H9 (cell line): ENCODE results near the gene TPRN. TPM values are rescaled to one million over a fixed set of nuclear protein-coding genes. Genes with fewer than 3 reads are reported as not detected.

Source experiments
- DNase-seq: peaks from one replicate; pipeline ENCODE4 v3.0.0-alpha.2; 2017
- H2AFZ ChIP-seq: one replicate; pipeline ENCODE4 v1.6.1; 2013; ENCODE audit warnings: mild to moderate bottlenecking, low read length, control low read depth, moderate library complexity
- H2AK5ac ChIP-seq: 2 replicates; pipeline ENCODE4 v1.6.1; 2013; ENCODE audit warnings: low read length, control low read depth, mixed read lengths; ENCODE audit not compliant: insufficient read length
- H2BK120ac ChIP-seq: one replicate; pipeline ENCODE4 v1.6.1; 2013; ENCODE audit warnings: low read depth, mild to moderate bottlenecking, low read length, control low read depth, inconsistent platforms; ENCODE audit not compliant: poor library complexity, severe bottlenecking
- H2BK12ac ChIP-seq: 2 replicates; pipeline ENCODE4 v1.6.1; 2013; ENCODE audit warnings: low read length, control low read depth, mixed read lengths, low read depth; ENCODE audit not compliant: insufficient read length
- H2BK15ac ChIP-seq: 2 replicates; pipeline ENCODE4 v1.6.1; 2013; ENCODE audit warnings: low read depth, low read length, control low read depth
- H2BK20ac ChIP-seq: one replicate; pipeline ENCODE4 v1.6.1; 2013; ENCODE audit warnings: low read depth, mild to moderate bottlenecking, low read length, control low read depth, inconsistent platforms; ENCODE audit not compliant: poor library complexity, severe bottlenecking
- H2BK5ac ChIP-seq: 2 replicates; pipeline ENCODE4 v1.6.1; 2013; ENCODE audit warnings: low read length, control low read depth, mixed read lengths; ENCODE audit not compliant: insufficient read length
- H3K14ac ChIP-seq: 2 replicates; pipeline ENCODE4 v1.6.1; 2013; ENCODE audit warnings: low read length, control low read depth; ENCODE audit not compliant: insufficient read depth
- H3K18ac ChIP-seq: 2 replicates; pipeline ENCODE4 v1.6.1; 2013; ENCODE audit warnings: low read depth, mild to moderate bottlenecking, mixed read lengths, low read length, control low read depth; ENCODE audit not compliant: insufficient read length
- H3K23ac ChIP-seq: 2 replicates; pipeline ENCODE4 v1.6.1; 2013; ENCODE audit warnings: low read length, control low read depth, mixed read lengths, low read depth; ENCODE audit not compliant: insufficient read length
- H3K23me2 ChIP-seq: 2 replicates; pipeline ENCODE4 v1.6.1; 2013; ENCODE audit warnings: low read depth, mild to moderate bottlenecking, mixed read lengths, low read length, control low read depth; ENCODE audit not compliant: insufficient read length, poor library complexity, severe bottlenecking
- H3K27ac ChIP-seq: 2 replicates; pipeline ENCODE4 v1.5.1; 2013; ENCODE audit warnings: low read length, control low read depth, mixed read lengths, low read depth; ENCODE audit not compliant: insufficient read length
- H3K27me3 ChIP-seq: 2 replicates; pipeline ENCODE4 v1.6.1; 2013; ENCODE audit warnings: low read length, control low read depth, inconsistent platforms; ENCODE audit not compliant: insufficient read depth
- H3K4ac ChIP-seq: 2 replicates; pipeline ENCODE4 v1.6.1; 2013; ENCODE audit warnings: low read depth, mild to moderate bottlenecking, control low read depth, inconsistent platforms, low read length, moderate library complexity
- H3K4me1 ChIP-seq: 2 replicates; pipeline ENCODE4 v1.6.1; 2013; ENCODE audit warnings: low read length, control low read depth, inconsistent platforms; ENCODE audit not compliant: insufficient read depth
- H3K4me2 ChIP-seq: 2 replicates; pipeline ENCODE4 v1.6.1; 2013; ENCODE audit warnings: low read length, control low read depth, mixed read lengths; ENCODE audit not compliant: insufficient read length, insufficient read depth
- H3K56ac ChIP-seq: 2 replicates; pipeline ENCODE4 v1.6.1; 2013; ENCODE audit warnings: low read depth, mild to moderate bottlenecking, mixed read lengths, low read length, control low read depth; ENCODE audit not compliant: insufficient read length
- H3K79me1 ChIP-seq: 2 replicates; pipeline ENCODE4 v1.6.1; 2013; ENCODE audit warnings: low read depth, mild to moderate bottlenecking, moderate library complexity, low read length, control low read depth, inconsistent platforms; ENCODE audit not compliant: insufficient read depth, poor library complexity, severe bottlenecking
- H3K79me2 ChIP-seq: 2 replicates; pipeline ENCODE4 v1.6.1; 2013; ENCODE audit warnings: low read length, control low read depth, inconsistent platforms; ENCODE audit not compliant: insufficient read depth
- H3K9ac ChIP-seq: 2 replicates; pipeline ENCODE4 v1.6.1; 2013; ENCODE audit warnings: low read length, control low read depth, mixed read lengths; ENCODE audit not compliant: insufficient read length; ENCODE audit errors: extremely low read depth
- H3K9me3 ChIP-seq: one replicate; pipeline ENCODE4 v1.6.1; 2013; ENCODE audit warnings: low read depth, low read length, inconsistent platforms; ENCODE audit not compliant: control insufficient read depth
- H3T11ph ChIP-seq: one replicate; pipeline ENCODE4 v1.6.1; 2013; ENCODE audit warnings: mild to moderate bottlenecking, low read length, control low read depth, inconsistent platforms
- H4K20me1 ChIP-seq: one replicate; pipeline ENCODE4 v1.6.1; 2013; ENCODE audit not compliant: control insufficient read depth, insufficient read length, insufficient read depth
- H4K5ac ChIP-seq: 2 replicates; pipeline ENCODE4 v1.6.1; 2013; ENCODE audit warnings: low read depth, mild to moderate bottlenecking, mixed read lengths, low read length, control low read depth; ENCODE audit not compliant: insufficient read length
- H4K8ac ChIP-seq: replicated peaks from 2 replicates; pipeline ENCODE4 v1.6.1; 2013; ENCODE audit warnings: low read length, control low read depth, mixed read lengths, low read depth; ENCODE audit not compliant: insufficient read length
- H4K91ac ChIP-seq: 2 replicates; pipeline ENCODE4 v1.6.1; 2013; ENCODE audit warnings: low read depth, mild to moderate bottlenecking, moderate library complexity, mixed read lengths, low read length, control low read depth; ENCODE audit not compliant: insufficient read length
- H3K27ac Mint-ChIP-seq, 3 experiments: 2 replicates in 2 of 3; 3 replicates in 1 of 3; pipeline ENCODE4 v1.8.0; 2020 to 2021; ENCODE audit warnings: mixed read lengths in 3 of 3, mild to moderate bottlenecking in 1 of 3, moderate library complexity in 1 of 3
- H3K27me3 Mint-ChIP-seq: 2 replicates; pipeline ENCODE4 v1.8.0; 2021; ENCODE audit warnings: low read depth, mild to moderate bottlenecking, moderate library complexity, mixed read lengths
- H3K36me3 Mint-ChIP-seq, 3 experiments: 2 replicates in 2 of 3; 3 replicates in 1 of 3; pipeline ENCODE4 v1.8.0; 2020 to 2021; ENCODE audit warnings: low read depth in 3 of 3, mixed read lengths in 3 of 3; ENCODE audit not compliant: insufficient read depth in 1 of 3
- H3K4me1 Mint-ChIP-seq, 2 experiments: 2 replicates each; pipeline ENCODE4 v1.8.0; 2020; ENCODE audit warnings: mixed read lengths in 2 of 2
- H3K4me3 Mint-ChIP-seq, 2 experiments: 2 replicates in 1 of 2; 3 replicates in 1 of 2; pipeline ENCODE4 v1.8.0; 2020 to 2021; ENCODE audit warnings: mild to moderate bottlenecking in 2 of 2, mixed read lengths in 2 of 2, moderate library complexity in 1 of 2
- H3K9me3 Mint-ChIP-seq, 2 experiments: 2 replicates in 1 of 2; 3 replicates in 1 of 2; pipeline ENCODE4 v1.8.0; 2020; ENCODE audit warnings: mild to moderate bottlenecking in 2 of 2, mixed read lengths in 2 of 2, moderate library complexity in 1 of 2
- CTCF ChIP-seq: fragments of 200-600 bp; sonication (generic); conservative IDR thresholded peaks from 3 replicates; pipeline ENCODE4 v1.8.0; 2021; ENCODE audit warnings: antibody characterized with exemption, mild to moderate bottlenecking
- WGBS: extraction: QIAGEN DNeasy Blood & Tissue Kit; methylation state at CpG from one replicate; pipeline ENCODE4 v1.1.7; 2013; ENCODE audit warnings: missing lambda C conversion rate, low lambda C conversion rate, mixed read lengths; ENCODE audit not compliant: insufficient read length; ENCODE audit errors: extremely low coverage; 5-methylcytosine and 5-hydroxymethylcytosine counted together
- total RNA-seq: library from RNA; stranded (reverse); gene quantifications from 2 replicates; pipeline ENCODE4 v1.2.1, GENCODE V29; 2021

The TPRN gene
- total RNA-seq, 1 experiment from 2014 or later = 30.7 TPM

GRCh38 chr9:137162505-137163364, 37.8 kb downstream of the TPRN start:
- Histone ChIP-seq H4K91ac (no peak overlapping the region), H3K27ac (no peak overlapping the region), H3K27me3 (peaks cover 42% of the 10 kb centered on the region; the same call in 1 of the 2 replicates), H3K18ac (no peak overlapping the region), H3K79me2 (no peaks in the 10 kb centered on the region), H3T11ph (no peak overlapping the region), H4K20me1 (peaks cover 2% of the 10 kb centered on the region), H3K23me2 (peaks cover 16% of the 10 kb centered on the region), H2BK15ac (no peak overlapping the region), H3K23ac (no peak overlapping the region), H2BK5ac (no peak overlapping the region), H2BK20ac (no peak overlapping the region), H3K9me3 (no peaks in the 10 kb centered on the region), H3K4ac (no peak overlapping the region), H2AFZ (no peak overlapping the region), H2BK120ac (no peak overlapping the region), H3K4me1 (no peaks in the 10 kb centered on the region), H4K5ac (no peak overlapping the region), H3K9ac (no peak overlapping the region), H2BK12ac (no peak overlapping the region), H3K4me2 (peak overlapping the region; percentile 70), H3K14ac (no peak overlapping the region), H3K56ac (no peak overlapping the region), H4K8ac (no peak overlapping the region), H3K79me1 (no peaks in the 10 kb centered on the region), H2AK5ac (no peak overlapping the region)
- Mint-ChIP-seq H3K9me3 (no peaks in the 10 kb centered on the region; a peak in 1 of 5 replicates), H3K36me3 (no peaks in the 10 kb centered on the region), H3K4me1 (peaks cover 0 to 5% of the 10 kb centered on the region in 2 experiments; a peak in 1 of 4 replicates), H3K27me3 (peaks cover 96% of the 10 kb centered on the region), H3K27ac (no peak overlapping the region), H3K4me3 (peak overlapping the region; percentile 50 to 82)
- DNase-seq = peak; percentile 70
- 0 out of 3 replicates have a peak, but pooled peaks have one; percentile 15 for TF ChIP-seq CTCF
- WGBS = no CpG with 5 or more reads among the region's 74 CpGs
